Measurements from ENCODE around the gene RAB1B.

GRCh38 chr11:66287211-66287888, 18.9 kb downstream of the RAB1B start:
- no peak for TF ChIP-seq ZNF384 (IDR thresholded peaks at IDR 0.05)
- no peak for TF ChIP-seq FOXM1 (IDR thresholded peaks at IDR 0.05; ENCODE audit: borderline replicate concordance)
- no peak for TF ChIP-seq BHLHE40 (IDR thresholded peaks at IDR 0.05; ENCODE audit: borderline replicate concordance)
- no peak for TF ChIP-seq PKNOX1 (IDR thresholded peaks at IDR 0.05)
- no peak for TF ChIP-seq ARNT (IDR thresholded peaks at IDR 0.05)
